GM23338 (cell line): ENCODE results near the gene CMTM5.

ENCODE experiments used
- CTCF ChIP-seq, 2 experiments: fragments of 200-600 bp in 1 of 2; sonication (generic) in 1 of 2; conservative IDR thresholded peaks; 2 replicates each; pipeline versions ENCODE4 v1.5.1 to v1.6.1; 2016 to 2017; ENCODE audit warnings: antibody characterized with exemption in 2 of 2, low read depth in 2 of 2, mild to moderate bottlenecking in 2 of 2, moderate library complexity in 1 of 2
- EZH2 ChIP-seq: fragments of 200-600 bp; sonication (generic); IDR thresholded peaks from one replicate; pipeline ENCODE4 v1.8.0; 2017; ENCODE audit warnings: antibody characterized with exemption, mild to moderate bottlenecking, low read depth; ENCODE audit not compliant: unreplicated experiment
- EZH2phosphoT487 ChIP-seq: fragments of 200-600 bp; sonication (generic); IDR thresholded peaks from one replicate; pipeline ENCODE4 v1.8.1; 2018; ENCODE audit warnings: antibody characterized with exemption; ENCODE audit not compliant: unreplicated experiment
- JUNB ChIP-seq: IDR thresholded peaks from one replicate; pipeline ENCODE4 v1.6.1; 2016; ENCODE audit warnings: antibody characterized with exemption; ENCODE audit not compliant: unreplicated experiment

GRCh38 chr14:23356662-23357061 lies 20.2 kb upstream of the CMTM5 start:
- TF ChIP-seq CTCF (conservative IDR thresholded peaks at IDR 0.05; ENCODE audit: low read depth in 2 of 2), result no peak
- TF ChIP-seq EZH2phosphoT487, result no peak
- TF ChIP-seq EZH2, result no peak
- no peak for TF ChIP-seq JUNB
